Stomach (tissue), 4 donors: Measurements from ENCODE around the gene COL9A2.
A peak's percentile ranks its signal among the peaks of the same experiment; 100 is the strongest.

Experiments used
- EP300 ChIP-seq: sonication (generic); formaldehyde crosslinking; IDR thresholded peaks from one replicate; pipeline ENCODE4 v1.6.1; 2017; ENCODE audit warnings: antibody characterized with exemption
- POLR2A ChIP-seq, 4 donors: fragments of 450-650 bp; IDR thresholded peaks; one replicate each; pipeline ENCODE4 v1.6.1; 2016; ENCODE audit warnings: antibody characterized with exemption in 4 of 4, control low read depth in 2 of 4, mild to moderate bottlenecking in 1 of 4, moderate library complexity in 1 of 4
- POLR2AphosphoS5 ChIP-seq, 3 donors: sonication (generic); formaldehyde crosslinking; IDR thresholded peaks; one replicate each; pipeline ENCODE4 v1.6.1; 2016; ENCODE audit warnings: antibody characterized with exemption in 3 of 3
- TF ChIP-seq, protein P1 (sequence below), 7 experiments: fragments of 450-650 bp in 4 of 7; fragments of 200-600 bp in 3 of 7; sonication (generic) in 3 of 7; IDR thresholded peaks; one replicate each; pipeline ENCODE4 v1.5.1; 2016 to 2019; ENCODE audit warnings: antibody characterized with exemption in 7 of 7, control low read depth in 2 of 7, mild to moderate bottlenecking in 1 of 7

DNA sequence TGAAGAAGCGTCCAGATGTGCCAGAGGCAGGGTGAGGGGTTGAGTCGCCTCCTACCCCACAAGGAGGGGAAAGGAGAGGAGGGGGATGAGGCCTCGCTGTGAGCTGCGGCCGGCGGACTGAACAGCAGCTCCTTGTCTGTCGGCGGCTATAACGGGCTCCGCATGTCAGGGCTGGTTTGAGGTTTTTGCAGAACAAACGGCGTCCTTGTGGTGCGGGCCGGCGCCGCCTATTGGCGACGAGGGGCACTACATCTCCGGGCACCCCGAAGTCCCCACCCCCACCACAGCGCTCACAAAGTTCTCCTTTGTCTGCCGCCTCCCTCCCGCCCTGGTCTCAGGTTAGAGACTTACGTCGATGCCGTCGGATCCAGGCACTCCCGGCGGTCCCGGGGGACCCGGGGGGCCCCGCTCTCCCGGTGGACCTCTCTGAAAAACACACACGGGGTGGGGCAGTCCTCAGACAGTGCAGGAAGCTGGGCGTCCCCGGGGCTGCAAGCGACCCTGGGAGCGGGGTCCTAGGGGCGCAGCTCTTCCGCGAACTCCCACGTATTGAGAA is 1.8 kb downstream of the COL9A2 start:
- TF ChIP-seq POLR2A (IDR thresholded peaks at IDR 0.05) = no peak
- TF ChIP-seq, protein P1, sequence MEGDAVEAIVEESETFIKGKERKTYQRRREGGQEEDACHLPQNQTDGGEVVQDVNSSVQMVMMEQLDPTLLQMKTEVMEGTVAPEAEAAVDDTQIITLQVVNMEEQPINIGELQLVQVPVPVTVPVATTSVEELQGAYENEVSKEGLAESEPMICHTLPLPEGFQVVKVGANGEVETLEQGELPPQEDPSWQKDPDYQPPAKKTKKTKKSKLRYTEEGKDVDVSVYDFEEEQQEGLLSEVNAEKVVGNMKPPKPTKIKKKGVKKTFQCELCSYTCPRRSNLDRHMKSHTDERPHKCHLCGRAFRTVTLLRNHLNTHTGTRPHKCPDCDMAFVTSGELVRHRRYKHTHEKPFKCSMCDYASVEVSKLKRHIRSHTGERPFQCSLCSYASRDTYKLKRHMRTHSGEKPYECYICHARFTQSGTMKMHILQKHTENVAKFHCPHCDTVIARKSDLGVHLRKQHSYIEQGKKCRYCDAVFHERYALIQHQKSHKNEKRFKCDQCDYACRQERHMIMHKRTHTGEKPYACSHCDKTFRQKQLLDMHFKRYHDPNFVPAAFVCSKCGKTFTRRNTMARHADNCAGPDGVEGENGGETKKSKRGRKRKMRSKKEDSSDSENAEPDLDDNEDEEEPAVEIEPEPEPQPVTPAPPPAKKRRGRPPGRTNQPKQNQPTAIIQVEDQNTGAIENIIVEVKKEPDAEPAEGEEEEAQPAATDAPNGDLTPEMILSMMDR (IDR thresholded peaks at IDR 0.05) = peak in 5 of 7 experiments; percentile 84 to 98 (median 95)
- TF ChIP-seq POLR2AphosphoS5 (IDR thresholded peaks at IDR 0.05) = peak in 1 of 3 donors; percentile 35
- TF ChIP-seq EP300 = no peak
